NCI-H146 (cell line): ENCODE results near the gene ABCC8.
A peak's percentile ranks its signal among the peaks of the same experiment; 100 is the strongest.

ENCODE experiments used
- DNase-seq: peaks from one replicate; lab custom pipeline; 2025; lab: John Stamatoyannopoulos, UW

ABCC8 gene

DNA sequence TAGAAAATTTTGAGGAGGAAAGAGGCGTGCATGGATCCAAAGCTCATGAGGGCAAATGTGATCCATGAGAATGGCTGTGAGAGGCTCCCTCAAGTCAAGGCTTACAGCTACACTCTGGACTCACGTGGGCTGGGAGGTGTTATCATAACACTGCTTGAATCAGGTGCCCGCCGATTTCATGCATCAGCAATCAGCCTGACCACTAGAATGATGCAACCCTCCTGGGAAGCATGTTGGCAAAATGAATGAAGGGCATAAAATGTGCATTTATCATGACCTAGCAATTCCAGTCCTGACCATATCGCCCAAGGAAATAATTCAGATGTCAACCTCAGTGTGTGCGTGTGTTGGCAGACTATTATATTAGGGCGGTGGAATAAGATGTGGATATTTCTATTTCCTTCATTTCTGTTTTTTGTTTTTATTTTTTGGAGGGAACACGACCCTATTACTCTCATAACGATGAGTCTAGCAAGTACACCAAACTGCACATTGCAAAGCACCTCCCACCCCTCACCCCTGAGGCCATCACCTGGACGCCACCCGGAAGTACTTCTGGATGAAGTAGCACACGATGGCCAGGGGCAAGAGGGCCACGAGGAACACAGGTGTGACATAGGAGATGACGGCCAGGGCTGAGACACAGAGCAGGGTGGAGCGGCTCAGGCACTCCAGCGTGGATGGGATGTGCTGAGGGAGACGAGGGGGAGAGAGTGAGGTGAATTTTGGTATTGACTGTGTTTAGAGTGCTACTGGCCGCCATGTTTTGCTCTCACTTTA lies 72.5 kb downstream of the ABCC8 start:
- DNase-seq = no peak

DNA sequence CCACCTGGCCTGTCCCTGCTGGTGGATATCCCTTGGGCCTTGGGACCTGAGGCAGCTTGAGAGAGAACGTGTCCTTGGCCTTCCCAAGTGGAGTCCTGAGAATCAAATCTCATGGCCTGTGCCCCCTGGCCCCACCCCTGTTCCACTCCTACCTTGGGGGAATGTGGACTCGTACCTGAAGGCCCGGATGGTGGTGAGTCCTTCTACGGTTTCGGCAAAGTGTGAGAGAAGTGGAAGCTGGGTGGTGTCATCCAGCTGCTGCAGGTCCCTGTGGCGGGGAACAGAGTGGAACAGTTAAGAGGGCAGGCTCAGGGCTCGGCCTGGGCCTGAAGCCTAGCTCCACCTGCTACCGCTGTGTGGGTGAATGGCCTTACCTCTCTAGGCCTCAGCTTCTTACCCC lies 74.2 kb downstream of the ABCC8 start:
- no peak for DNase-seq

DNA sequence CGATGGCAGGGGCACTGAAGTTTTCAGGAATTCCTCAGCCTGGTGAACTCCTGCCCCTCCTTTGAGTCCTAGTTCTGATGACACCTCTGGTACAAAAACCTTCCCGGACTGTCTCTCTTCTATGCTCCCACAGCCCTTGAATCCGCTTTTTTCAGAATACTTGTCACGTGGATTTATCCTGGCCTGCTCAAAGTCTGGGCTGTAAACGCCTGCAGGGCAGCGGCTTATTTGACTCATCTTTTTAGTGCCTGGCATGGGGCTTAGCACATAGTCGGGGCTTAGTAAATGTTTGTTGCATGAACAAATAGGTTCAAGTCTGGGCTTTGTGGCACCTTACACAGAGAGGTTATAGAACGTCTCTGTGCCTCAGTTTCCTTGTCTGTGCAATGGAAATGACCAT lies 74.8 kb downstream of the ABCC8 start:
- no peak for DNase-seq

DNA sequence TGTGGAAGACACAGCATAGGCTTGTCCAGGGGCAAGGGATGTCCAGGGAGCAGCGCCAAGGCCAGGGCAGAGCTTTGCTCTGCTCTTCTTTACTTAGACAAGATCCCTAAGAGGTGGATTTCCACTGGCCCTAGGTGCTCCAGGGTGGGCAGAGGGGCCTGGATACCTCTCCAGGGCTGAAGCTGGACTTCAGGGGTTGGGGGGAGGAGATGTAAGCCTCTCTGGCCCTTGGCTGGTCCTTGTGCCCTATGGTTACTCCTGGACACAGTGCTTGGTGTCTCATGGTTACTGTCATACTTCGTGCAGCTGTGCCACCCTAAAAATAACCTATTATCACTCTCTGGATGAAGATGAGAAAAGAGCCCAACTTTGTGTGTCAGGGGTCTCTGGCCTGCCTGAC lies 75.3 kb downstream of the ABCC8 start:
- DNase-seq = no peak

DNA sequence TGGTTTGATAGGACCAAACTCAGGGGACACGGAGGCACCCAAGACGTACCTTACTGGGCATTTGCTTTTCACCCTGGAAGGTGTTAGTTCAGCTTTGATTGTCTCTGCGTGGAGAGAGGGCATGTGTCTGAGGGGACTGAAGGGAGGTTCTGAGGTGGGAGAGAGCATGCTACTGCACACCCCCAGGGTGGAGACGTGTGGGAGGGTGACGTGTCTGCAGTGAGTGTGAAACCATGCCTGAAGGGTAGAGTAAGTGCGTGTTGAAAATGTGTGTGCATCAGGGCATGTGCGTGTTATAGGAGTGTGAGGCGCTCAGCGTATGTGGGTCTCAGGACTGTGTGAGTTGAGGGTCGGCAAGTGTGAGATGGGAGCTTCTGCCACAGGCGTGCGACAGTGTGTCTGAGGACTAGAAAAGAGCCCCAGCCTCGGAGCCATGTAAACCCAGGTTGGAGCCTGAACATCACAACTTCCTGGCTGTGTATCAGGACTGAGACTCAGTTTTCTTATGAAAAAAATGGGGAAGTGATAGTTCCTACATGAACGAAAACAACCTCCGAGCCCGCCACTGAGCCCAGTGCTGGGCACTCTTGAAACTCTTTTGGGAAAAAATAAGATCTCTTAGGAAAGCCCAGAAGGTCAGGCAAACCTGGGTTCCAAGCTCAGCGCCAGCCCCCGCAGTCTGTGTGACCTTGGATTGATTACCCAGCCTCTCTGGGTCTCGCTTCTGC lies 76.4 kb downstream of the ABCC8 start:
- no peak for DNase-seq

DNA sequence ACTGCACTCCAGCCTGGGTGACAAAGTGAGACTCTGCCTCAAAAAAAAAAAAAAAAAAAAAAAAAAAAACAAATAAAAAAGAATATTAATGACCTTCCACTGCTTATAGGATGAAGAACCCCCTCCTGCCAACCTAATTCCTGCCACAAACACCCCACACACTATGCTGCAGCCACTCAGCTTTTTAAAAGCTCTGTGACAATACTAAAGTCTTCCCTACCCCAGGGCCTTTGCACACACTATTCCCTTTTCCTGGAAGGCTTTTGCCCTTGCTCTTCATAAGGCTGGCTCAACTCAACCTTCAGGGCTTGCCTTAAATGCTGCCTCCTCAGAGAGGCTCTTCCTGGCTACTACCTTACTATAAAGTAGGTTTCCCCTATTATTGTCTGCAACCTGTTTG lies 77.4 kb downstream of the ABCC8 start:
- no peak for DNase-seq

DNA sequence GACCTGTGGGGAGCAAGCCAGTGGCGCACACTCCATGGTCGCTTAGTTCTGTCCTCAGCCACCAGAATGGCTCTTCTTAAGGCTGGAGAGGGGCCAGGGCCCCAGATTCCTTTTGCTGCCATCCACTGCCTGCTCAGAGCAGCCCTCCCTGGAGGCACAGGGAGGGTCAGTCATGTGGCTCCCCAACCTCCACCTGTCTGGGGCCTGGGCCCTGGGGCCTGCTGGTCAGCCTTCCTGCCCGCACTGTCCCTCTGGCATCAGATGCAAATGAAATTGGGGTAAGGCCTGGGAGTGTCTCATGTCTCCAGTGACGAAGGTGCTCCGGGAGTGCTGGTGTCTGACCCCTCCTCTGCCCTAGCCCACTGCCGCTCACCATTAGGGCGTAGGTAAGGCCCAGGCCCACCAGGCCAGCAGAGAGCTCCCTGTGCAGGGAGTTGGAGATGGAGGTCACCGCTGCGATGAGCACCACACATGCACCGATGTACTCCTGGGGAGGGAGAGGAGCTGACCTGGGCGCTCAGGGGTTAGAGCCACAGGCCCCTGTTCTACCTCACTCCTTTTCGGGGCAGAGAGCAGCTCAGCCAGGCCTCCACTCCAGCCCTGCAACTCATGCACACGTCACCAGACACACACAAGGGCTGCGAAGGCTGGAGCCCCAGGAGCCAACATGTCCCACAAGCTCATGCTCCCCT lies 79.2 kb downstream of the ABCC8 start:
- no peak for DNase-seq

DNA sequence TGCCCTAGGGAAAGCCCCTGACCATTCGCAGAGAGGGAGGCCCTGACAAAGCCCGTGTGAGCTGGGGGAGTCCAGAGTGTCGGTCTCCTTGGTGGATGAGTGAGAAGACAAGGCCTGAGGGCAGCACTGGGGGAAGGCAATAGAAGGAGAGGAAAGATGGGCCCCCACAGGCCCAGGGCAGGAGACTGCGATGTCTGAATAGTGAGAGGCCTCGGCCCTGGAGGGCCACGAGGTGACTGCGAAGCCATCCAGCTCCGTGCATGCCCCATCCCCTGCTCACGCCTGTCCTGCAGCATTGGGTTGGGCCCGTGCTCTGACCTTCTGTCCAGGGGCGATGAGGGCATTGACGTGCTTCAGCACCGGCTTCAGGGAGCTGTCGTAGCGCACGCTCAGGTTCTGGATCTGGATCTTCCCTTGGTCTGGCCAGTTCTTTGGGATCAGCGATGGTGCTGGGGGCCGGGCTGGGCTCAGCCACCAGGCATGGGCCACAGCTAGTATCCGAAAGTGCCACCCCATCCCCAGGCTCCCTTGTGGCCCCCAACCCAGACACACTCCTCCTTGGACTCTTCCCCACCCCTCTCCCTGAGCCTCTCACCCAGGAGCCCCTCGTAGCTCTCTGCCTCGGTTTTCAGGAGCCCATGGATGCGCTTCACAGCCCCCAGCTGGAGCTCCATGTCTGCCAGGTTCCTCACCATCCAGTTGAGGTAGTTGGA lies 79.9 kb downstream of the ABCC8 start:
- no peak for DNase-seq

DNA sequence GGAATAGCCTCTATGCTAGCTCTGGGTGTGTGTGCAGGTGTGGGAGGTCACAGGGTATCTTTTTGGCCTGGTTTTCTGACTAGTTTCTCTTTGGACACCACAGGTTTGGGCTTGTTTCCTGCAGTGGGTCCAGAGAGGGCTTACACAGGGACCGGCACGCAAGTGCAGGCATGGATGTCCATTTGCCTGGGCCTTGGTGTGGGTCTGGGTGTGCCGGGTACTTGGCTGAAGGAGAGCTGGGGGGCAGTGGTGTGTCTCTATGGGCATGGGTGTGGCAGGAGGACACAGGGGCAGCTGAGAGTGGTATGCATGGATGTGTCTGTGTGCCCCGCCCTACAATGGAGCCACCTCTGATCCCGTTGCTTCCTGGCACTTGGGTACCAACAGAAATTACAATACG lies 80.7 kb downstream of the ABCC8 start:
- DNase-seq = no peak

DNA sequence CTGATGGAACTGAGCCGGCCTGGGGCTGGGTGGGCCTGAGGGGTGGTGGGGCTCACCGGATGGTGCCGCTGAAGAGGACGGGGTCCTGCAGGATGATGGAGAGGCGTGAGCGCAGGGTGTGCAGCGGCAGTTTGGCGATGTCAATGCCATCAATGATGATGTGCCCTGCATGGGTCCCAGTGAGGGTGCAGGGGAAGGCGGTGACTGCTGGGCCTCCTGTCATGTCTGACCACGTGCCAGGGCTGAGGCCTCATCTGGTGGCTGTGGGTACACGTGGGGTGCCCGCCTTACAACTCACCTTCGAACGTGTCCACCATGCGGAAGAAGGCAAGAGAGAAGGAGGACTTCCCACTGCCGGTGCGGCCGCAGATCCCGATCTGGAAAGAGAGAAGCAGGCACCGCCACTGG lies 81.1 kb downstream of the ABCC8 start:
- no peak for DNase-seq

DNA sequence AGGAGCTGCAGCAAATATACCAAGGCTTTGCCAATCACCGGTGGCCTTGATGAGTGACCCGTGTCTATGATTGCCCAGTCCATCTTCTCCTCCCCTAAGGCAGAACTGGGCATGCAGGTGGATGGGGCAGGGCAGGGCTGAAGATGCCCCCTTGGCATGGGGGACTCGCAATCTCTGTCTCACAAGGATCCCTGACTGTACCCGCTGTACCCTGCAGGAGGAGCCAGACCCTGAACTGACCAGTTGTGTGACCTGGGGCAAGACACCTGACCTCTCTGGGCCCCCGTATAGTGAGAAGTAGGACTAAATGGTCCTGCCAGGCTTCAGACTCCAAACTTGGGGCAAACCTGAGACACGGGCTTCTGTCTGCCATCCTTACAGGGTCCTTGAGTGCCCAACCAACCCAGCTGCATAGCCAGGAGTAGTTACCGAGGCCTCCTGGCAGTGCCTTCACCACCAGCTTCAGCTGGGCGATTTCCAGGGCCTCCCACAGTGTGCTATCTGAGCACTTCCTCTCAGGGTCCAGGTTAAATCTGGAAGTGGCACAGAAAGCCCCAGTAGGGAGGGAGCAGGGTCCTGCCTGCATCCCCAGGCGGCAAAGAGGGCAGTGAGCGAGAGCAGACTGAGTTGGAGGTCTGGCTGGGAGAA lies 81.8 kb downstream of the ABCC8 start:
- DNase-seq = no peak

DNA sequence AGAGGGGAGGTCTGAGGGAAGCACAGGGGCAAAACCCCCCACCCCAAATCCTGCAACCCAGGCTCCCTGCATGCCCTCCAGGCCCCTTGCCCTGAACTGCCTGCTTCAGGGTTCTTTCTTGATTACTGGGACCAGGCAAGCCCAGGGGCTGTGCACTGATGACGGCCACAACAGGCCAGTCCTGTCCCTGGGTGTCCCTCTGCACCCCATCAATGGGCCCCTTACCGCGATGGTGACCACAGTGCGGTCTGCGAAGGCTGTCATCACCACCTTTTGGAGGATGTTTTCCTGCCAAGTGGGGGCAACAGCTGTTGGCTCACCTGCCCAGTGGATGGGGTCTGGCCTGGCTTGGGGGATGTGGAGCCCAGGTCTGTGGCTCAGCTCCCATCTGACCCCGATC lies 83.2 kb downstream of the ABCC8 start:
- DNase-seq = no peak

DNA sequence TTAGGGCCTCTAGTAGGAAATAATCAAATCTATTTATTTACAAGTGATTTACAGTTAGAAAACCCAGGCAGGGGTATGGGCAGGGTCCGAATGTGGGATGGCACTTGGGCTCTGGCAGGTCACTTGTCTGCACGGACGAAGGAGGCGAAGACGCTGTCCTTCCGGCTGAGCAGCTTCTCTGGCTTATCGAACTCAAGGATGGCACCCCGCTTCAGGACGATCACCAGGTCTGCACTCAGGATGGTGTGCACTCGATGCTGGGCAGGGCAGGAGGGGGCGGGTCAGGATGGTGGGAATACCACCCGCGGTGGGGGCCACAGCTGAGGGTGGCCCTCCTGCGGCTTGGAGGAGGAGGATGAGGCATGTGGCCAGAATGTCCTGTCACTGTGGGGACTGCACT lies 83.8 kb downstream of the ABCC8 start:
- no peak for DNase-seq

DNA sequence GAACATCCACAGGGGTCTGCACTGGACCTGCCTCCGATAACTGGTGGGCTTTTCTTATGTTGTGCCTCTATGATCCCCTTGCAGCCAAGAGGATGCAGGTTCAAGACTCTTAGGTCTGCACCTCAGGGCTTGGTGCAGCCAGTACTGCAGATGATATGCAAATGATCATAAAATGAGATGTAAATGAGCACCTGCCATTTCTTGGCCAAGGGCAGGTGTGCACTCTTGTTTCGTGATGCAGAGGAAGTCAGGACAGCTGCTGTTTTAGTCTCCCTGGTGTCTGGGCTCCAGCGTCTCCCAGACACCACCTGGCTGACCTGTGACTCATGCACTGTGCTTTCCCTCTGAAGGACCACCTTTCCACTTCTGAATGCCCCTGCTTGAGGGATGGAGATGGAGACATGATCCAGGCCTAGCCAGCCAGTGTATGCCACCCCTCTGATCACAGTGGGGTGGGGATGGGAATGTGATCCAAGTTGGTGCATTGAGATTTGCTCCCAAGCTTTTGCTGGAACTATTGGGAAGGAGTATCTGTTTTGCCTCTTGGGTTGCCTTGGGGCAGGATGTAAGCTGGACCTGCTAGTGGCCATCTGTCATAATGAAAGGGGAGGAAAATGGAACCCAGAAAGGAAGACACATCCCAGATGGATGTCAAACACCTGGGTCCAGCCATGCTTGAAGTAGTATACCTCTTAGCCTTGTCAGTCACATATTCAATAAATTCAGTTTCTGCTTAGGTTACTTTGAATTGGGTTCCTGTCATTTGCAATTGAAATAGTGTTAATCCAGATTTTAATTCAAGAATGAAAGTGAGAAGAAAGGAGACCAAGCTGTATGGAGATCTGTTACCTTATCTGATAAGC lies 84.9 kb downstream of the ABCC8 start:
- peak; percentile 82 for DNase-seq

DNA sequence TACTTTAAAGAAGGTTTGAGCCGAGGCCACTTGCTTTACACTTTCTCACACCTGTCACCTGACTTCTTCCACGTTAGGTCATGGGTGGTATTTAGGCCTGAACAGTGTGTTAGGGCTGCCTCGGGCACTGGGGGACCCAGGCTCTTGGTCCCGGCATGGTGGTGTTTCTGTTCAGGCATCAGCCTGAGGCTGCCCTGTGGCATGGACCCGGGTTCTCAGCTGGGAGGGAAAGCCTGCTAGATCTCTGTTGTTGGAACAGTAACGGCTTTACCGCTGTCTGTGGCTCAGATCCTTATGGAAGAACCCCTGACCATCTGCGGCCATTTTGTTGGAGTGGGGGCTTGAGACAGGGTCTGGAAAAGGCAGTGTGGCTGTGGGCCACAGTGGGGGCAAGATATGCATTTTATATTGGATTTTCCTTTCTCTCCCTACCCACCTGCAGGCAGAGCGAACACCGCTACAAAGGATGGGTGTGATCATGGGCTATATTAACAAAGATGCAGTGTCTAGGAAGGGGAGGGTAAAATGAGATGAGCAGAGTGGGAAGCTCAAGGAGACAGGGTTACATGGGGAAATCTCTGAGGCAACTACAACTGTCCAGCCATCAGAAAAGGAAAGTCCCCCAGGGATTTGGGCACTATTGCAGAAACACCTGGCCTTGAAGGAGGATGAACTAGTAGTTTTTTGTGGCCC lies 86.5 kb downstream of the ABCC8 start:
- no peak for DNase-seq

DNA sequence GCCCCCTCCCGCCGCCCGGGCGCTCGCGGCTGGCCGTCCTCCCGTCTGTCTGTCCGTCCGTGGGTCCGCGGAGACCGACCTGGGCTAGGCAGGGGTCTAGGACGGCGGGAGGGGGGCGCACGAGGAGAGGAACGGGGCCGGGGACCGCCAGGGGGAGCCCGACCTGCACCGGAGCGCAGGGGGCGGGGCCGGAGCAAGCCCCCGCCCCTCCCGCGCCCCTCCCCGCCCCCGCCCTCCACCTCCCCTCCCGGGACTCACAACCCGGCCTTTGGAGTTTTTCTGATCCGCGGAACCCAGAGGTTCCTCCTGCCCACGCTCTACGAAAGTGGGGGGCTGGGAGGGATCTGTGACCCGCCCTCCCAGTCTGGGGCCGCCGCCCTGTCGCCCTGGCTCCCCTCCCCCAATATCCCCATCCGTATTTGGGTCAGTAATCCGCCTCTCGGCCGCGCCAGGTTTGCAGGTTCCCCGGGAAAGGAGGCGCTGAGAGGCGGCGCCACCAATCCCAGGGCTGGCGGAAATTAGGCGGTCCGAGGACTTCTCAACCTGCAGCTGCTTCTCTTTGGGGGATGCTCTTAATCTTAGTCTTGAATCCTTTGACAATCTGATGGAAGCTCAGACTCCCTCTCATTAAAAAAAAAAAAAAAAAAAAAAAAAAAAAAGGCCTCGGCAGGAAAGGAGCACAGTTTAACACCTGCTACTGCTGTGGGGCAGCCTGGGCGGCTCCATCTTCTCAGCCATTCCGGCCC lies 87.3 kb downstream of the ABCC8 start:
- DNase-seq = peak; percentile 89

DNA sequence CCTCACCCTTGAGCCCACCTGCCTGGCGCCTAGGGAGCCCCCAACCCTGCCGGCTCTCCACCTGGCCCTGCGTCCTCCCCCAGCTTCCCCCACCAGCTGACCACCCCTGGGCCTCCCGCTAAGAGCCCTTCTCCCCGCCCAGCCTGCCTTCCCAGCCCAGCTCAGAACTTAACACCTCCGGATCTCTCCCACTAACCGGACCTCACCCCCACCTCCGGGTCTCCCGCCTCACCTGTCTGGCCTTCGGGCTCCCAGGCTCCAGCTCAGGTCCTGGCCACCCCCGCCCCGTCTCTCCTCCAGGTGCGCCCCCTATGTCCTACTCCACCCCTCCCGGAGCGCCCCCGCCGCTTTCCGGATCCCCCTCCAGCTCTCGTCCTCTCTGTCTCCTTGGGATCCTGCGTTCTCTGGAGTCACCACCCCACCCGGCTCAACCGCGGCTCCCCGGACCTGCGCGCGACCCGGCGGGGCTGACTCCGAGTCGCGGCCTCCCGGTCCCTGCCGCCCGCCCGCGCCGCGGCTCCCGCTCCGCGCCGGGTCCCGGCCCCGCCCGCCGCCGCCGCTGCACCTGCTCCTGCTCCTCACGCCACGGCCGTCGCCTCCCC lies 87.9 kb downstream of the ABCC8 start, which contains the start of gene KCNJ11:
Gene KCNJ11, minus strand, starts transcription at position 51 of the 602 bp plus-strand sequence. CDS start 568 bp downstream, outside the sequence.
- DNase-seq = peak; percentile 61

DNA sequence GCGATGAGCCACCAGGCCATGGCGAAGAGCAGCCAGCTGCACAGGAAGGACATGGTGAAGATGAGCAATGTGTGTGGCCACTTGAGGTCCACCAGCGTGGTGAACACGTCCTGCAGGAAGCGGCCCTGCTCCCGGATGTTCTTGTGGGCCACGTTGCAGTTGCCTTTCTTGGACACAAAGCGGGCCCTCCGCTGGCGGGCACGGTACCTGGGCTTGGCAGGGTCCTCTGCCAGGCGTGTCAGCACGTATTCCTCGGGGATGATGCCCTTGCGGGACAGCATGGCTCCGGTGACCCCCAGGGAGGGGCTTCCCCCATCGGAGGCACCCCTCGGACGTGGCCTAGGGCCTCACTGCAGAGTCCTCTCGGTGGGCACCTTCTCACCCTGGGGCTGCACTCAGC lies 88.8 kb downstream of the ABCC8 start:
- no peak for DNase-seq

DNA sequence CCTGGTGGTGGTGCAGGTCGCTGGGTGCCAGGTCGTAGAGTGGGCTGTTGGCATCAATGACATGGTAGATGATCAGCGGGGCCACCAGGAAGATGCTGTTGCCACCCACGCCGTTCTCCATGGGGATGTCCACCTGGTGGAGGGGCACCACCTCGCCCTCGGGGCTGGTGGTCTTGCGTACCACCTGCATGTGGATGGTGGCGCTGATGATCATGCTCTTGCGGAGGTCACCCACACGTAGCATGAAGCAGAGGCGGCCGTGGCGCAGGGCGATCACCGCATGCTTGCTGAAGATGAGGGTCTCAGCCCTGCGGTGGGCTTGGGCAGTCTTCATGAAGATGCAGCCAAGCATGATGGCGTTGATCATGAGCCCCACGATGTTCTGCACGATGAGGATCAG lies 89.4 kb downstream of the ABCC8 start:
- no peak for DNase-seq
